K562 (cell line): ENCODE results near the gene CHMP1A. TPM values are rescaled to one million over a fixed set of nuclear protein-coding genes. Genes with fewer than 3 reads are reported as not detected.

Experiments used
- BRCA1 ChIP-seq, 2 experiments: fragments of 450-650 bp in 1 of 2; sonication (generic) in 1 of 2; formaldehyde crosslinking in 1 of 2; IDR thresholded peaks; 2 replicates each; pipeline versions ENCODE4 v1.5.0 to v1.6.1; 2017 to 2020; ENCODE audit warnings: mild to moderate bottlenecking in 1 of 2, missing genetic modification reagents in 1 of 2
- CTCF ChIP-seq, 3 experiments: IDR thresholded peaks in 2 of 3; conservative IDR thresholded peaks in 1 of 3; 2 replicates each; pipeline ENCODE4 v1.5.1; 2011 to 2012; ENCODE audit warnings: low read length in 3 of 3, mild to moderate bottlenecking in 3 of 3, control low read depth in 2 of 3, improper control_type of control experiment in 1 of 3, inconsistent platforms in 1 of 3, low read depth in 1 of 3, mixed read lengths in 1 of 3, moderate library complexity in 1 of 3; ENCODE audit not compliant: insufficient read depth in 2 of 3
- EGR1 ChIP-seq: fragments of 450-650 bp; conservative IDR thresholded peaks from 2 replicates; pipeline ENCODE4 v1.6.1; 2017; ENCODE audit warnings: mild to moderate bottlenecking
- GABPA ChIP-seq: fragments of 200-800 bp; sonication (Bioruptor generic); conservative IDR thresholded peaks from 2 replicates; pipeline ENCODE4 v1.6.1; 2016; ENCODE audit warnings: low read depth, missing genetic modification characterization, missing compliant biosample characterization
- HCFC1 ChIP-seq: IDR thresholded peaks from 2 replicates; pipeline ENCODE4 v1.6.1; 2012; ENCODE audit warnings: low read depth, low read length, improper control_type of control experiment
- HNRNPLL ChIP-seq: fragments of 200-400 bp; formaldehyde crosslinking; IDR thresholded peaks from 2 replicates; pipeline ENCODE4 v1.6.1; 2017; ENCODE audit warnings: low read length, low read depth, mild to moderate bottlenecking; ENCODE audit not compliant: poor library complexity, severe bottlenecking
- KDM5B ChIP-seq: fragments of 200-600 bp; sonication (generic); IDR thresholded peaks from 2 replicates; pipeline ENCODE4 v1.6.1; 2012; ENCODE audit warnings: low read depth, mild to moderate bottlenecking, moderate library complexity, low read length, control low read depth, inconsistent platforms; ENCODE audit not compliant: insufficient replicate concordance
- LCOR ChIP-seq: sonication (generic); formaldehyde crosslinking; IDR thresholded peaks from 2 replicates; pipeline ENCODE4 v1.8.0; 2022; ENCODE audit warnings: mild to moderate bottlenecking, missing genetic modification reagents
- MAX ChIP-seq: sonication (generic); formaldehyde crosslinking; IDR thresholded peaks from 2 replicates; pipeline ENCODE4 v1.9.0; 2022; ENCODE audit warnings: mild to moderate bottlenecking, missing genetic modification reagents
- MTA2 ChIP-seq: fragments of 450-650 bp; IDR thresholded peaks from 2 replicates; pipeline ENCODE4 v1.6.1; 2016; ENCODE audit warnings: low read depth
- NELFE ChIP-seq: IDR thresholded peaks from 2 replicates; pipeline ENCODE4 v1.6.1; 2011; ENCODE audit warnings: mild to moderate bottlenecking; ENCODE audit not compliant: insufficient read depth, insufficient read length
- NFYB ChIP-seq: IDR thresholded peaks from 2 replicates; pipeline ENCODE4 v1.6.1; 2011; ENCODE audit warnings: mild to moderate bottlenecking, moderate library complexity; ENCODE audit not compliant: insufficient read length; ENCODE audit errors: extremely low read depth
- PKNOX1 ChIP-seq: fragments of 450-650 bp; IDR thresholded peaks from 2 replicates; pipeline ENCODE4 v1.6.1; 2016
- RBFOX2 ChIP-seq: fragments of 200-400 bp; formaldehyde crosslinking; IDR thresholded peaks from 2 replicates; pipeline ENCODE4 v1.6.1; 2017; ENCODE audit warnings: low read depth, mild to moderate bottlenecking, low read length, moderate library complexity
- SAP30 ChIP-seq: fragments of 200-600 bp; sonication (generic); IDR thresholded peaks from 2 replicates; pipeline ENCODE4 v1.6.1; 2012; ENCODE audit warnings: borderline replicate concordance, low read depth, mild to moderate bottlenecking, moderate library complexity, low read length, control low read depth, inconsistent platforms; ENCODE audit not compliant: insufficient read depth, poor library complexity, severe bottlenecking
- SIN3A ChIP-seq, 2 experiments: fragments of 150-350 bp in 1 of 2; IDR thresholded peaks; 2 replicates each; pipeline ENCODE4 v1.6.1; 2011 to 2016; ENCODE audit warnings: borderline replicate concordance in 2 of 2, low read depth in 2 of 2, low read length in 2 of 2, mild to moderate bottlenecking in 2 of 2, moderate library complexity in 2 of 2; ENCODE audit not compliant: control insufficient read depth in 1 of 2
- TAF1 ChIP-seq: IDR thresholded peaks from 2 replicates; pipeline ENCODE4 v1.6.1; 2011; ENCODE audit warnings: mild to moderate bottlenecking, low read length, moderate library complexity; ENCODE audit not compliant: insufficient read depth, control insufficient read depth, severe bottlenecking; ENCODE audit errors: extremely low read depth
- THRB ChIP-seq: fragments of 450-650 bp; formaldehyde crosslinking; conservative IDR thresholded peaks from 2 replicates; pipeline ENCODE4 v1.4.0; 2022; ENCODE audit warnings: mild to moderate bottlenecking, missing genetic modification characterization
- ZEB2 ChIP-seq: fragments of 450-650 bp; IDR thresholded peaks from 2 replicates; pipeline ENCODE4 v1.6.1; 2016
- ZKSCAN1 ChIP-seq: fragments of 150-350 bp; IDR thresholded peaks from 2 replicates; pipeline ENCODE4 v1.6.1; 2016; ENCODE audit warnings: low read depth, low read length
- polyA plus RNA-seq, 8 experiments: library from polyadenylated mRNA; depleted of rRNA in 4 of 8; stranded (reverse) in 5 of 8; unstranded in 3 of 8; fragments of >200 nt; fragmentation: Nextera tagmentation in 2 of 8; fragmentation: Illumina TruSeq in 1 of 8; extraction: Ambion mirVana in 2 of 8; extraction: Trizol in 1 of 8; gene quantifications; 2 replicates each; pipeline versions ENCODE4 v1.2.1 to v1.2.3, GENCODE V29; 2011 to 2014; ENCODE audit warnings: inconsistent platforms in 1 of 8, missing spikeins in 1 of 8
- total RNA-seq, 7 experiments: library from RNA; depleted of rRNA in 6 of 7; stranded (reverse); fragments of >200 nt in 6 of 7; fragmentation: Illumina TruSeq in 2 of 7; extraction: Trizol in 2 of 7; gene quantifications; 2 replicates each; pipeline versions ENCODE4 v1.2.1 to v1.2.3, GENCODE V29; 2011 to 2021; ENCODE audit warnings: low replicate concordance in 1 of 7

The CHMP1A gene
- total and polyA plus RNA-seq, 9 of the 15 experiments (the other 6 are each of a cell fraction or from before 2014, with no cell fraction given) = 0.83 to 79.9 (median 45.2) TPM

- TF ChIP-seq PKNOX1 (peak; percentile 56), CTCF (IDR thresholded peaks at IDR 0.05 in 2 of 3, conservative IDR thresholded peaks at IDR 0.05 in 1 of 3; ENCODE audit: insufficient read depth in 2 of 3, low read depth in 1 of 3, low read length in 3 of 3) (peak in 2 of 3 experiments; percentile 70 to 95; a peak in 4 of 6 replicates), RBFOX2 (peak; percentile 75), TAF1 (peak; percentile 66), HCFC1 (peak; percentile 25), HNRNPLL (peak; percentile 56), BRCA1 (IDR thresholded peaks at IDR 0.05) (no peak), BRCA1 (CRISPR knock-in tag; IDR thresholded peaks at IDR 0.05) (no peak), SAP30 (peak; percentile 66), GABPA (tag) (peak; percentile 81), NFYB (peak; percentile 14), MAX (peak; percentile 93), LCOR (CRISPR knock-in tag) (peak; percentile 68; the same call in 1 of the 2 replicates), EGR1 (peak; percentile 80), ZEB2 (no peak), NELFE (no peak), ZKSCAN1 (no peak), THRB (CRISPR knock-in tag) (no peak), MTA2 (no peak), SIN3A (IDR thresholded peaks at IDR 0.05; ENCODE audit: borderline replicate concordance in 2 of 2, control insufficient read depth in 1 of 2, low read depth in 2 of 2, low read length in 2 of 2) (peak; percentile 77 to 79; a peak in 2 of 4 replicates), KDM5B (peak; percentile 41)
These were observed 44.2 kb upstream of the CHMP1A start, which contains the start of gene SPATA2L (continued) for GRCh38 chr16:89701425-89702406.
